HG03025 (cell line): ENCODE measurements around the gene KCNC4.

Source experiments
- ATAC-seq: cut with Tn5 transposase; IDR thresholded peaks from one replicate; pipeline ENCODE4 v1.9.1; 2021; ENCODE audit warnings: mild to moderate bottlenecking, moderate library complexity; ENCODE audit not compliant: unreplicated experiment, low FRiP score

Gene KCNC4

GRCh38 chr1:110188035-110188618 is 22.0 kb upstream of the KCNC4 start:
- no peak for ATAC-seq

- ATAC-seq, result no peak
Observed at GRCh38 chr1:110189181-110189580, 20.9 kb upstream of the KCNC4 start.

- ATAC-seq, result no peak
Observed at GRCh38 chr1:110190282-110190929, 19.7 kb upstream of the KCNC4 start.

- ATAC-seq, result no peak
Observed at GRCh38 chr1:110192541-110192940, 17.6 kb upstream of the KCNC4 start.

GRCh38 chr1:110195196-110195595 is 14.9 kb upstream of the KCNC4 start:
- ATAC-seq, result no peak

GRCh38 chr1:110196917-110197765 is 13.0 kb upstream of the KCNC4 start:
- no peak for ATAC-seq

GRCh38 chr1:110197905-110198629 is 12.0 kb upstream of the KCNC4 start:
- no peak for ATAC-seq

GRCh38 chr1:110198746-110199145 is 11.4 kb upstream of the KCNC4 start:
- ATAC-seq, result no peak

- no peak for ATAC-seq
Observed at GRCh38 chr1:110200190-110200589, 9.9 kb upstream of the KCNC4 start.

GRCh38 chr1:110200666-110201065 is 9.4 kb upstream of the KCNC4 start:
- ATAC-seq, result no peak

- ATAC-seq, result no peak
Observed at GRCh38 chr1:110201157-110201825, 8.8 kb upstream of the KCNC4 start.

- no peak for ATAC-seq
Observed at GRCh38 chr1:110203021-110203661, 7.0 kb upstream of the KCNC4 start.

GRCh38 chr1:110205156-110205555 is 5.0 kb upstream of the KCNC4 start:
- ATAC-seq, result no peak

- ATAC-seq, result no peak
Observed at GRCh38 chr1:110205591-110206155, 4.4 kb upstream of the KCNC4 start.

GRCh38 chr1:110206261-110206920 is 3.7 kb upstream of the KCNC4 start:
- ATAC-seq, result no peak

- no peak for ATAC-seq
Observed at GRCh38 chr1:110207831-110208230, 2.3 kb upstream of the KCNC4 start.

- ATAC-seq, result no peak
Observed at GRCh38 chr1:110208916-110209645, 1.0 kb upstream of the KCNC4 start.
